ENCODE results near the gene CPNE1.

GRCh38 chr20:35652641-35653429 lies 11.9 kb downstream of the CPNE1 start:
- TF ChIP-seq POLR2A (IDR thresholded peaks at IDR 0.05) = no peak
- TF ChIP-seq CTCF (IDR thresholded peaks at IDR 0.05) = no peak
- TF ChIP-seq POLR2AphosphoS5 (IDR thresholded peaks at IDR 0.05) = no peak
